Measurements from ENCODE around the gene MTMR4.

The MTMR4 gene

GRCh38 chr17:58536542-58536941 is 22.1 kb upstream of the MTMR4 start:
- peak overlapping the region in 1 of 11 experiments; percentile 31; a peak in 1 of 22 replicates for H3K27ac ChIP-seq
- H3K4me2 ChIP-seq: peak overlapping the region in 1 of 11 experiments; percentile 99; a peak in 1 of 22 replicates
- H4K20me1 ChIP-seq: peaks cover 0 to 6% (median 0%) of the 10 kb centered on the region in 11 experiments; a peak in 1 of 22 replicates
- H3K4me1 ChIP-seq: peaks cover 6 to 54% (median 32%) of the 10 kb centered on the region in 10 experiments; a peak in 18 of 20 replicates
- H3K9me3 ChIP-seq (replicated peaks in 1 of 11): no peaks in the 10 kb centered on the region
- H3K9ac ChIP-seq: no peak overlapping the region
- TF ChIP-seq Cebpa-rat (IDR thresholded peaks at IDR 0.05): no peak
- no peak overlapping the region for H3K4me3 ChIP-seq
- peaks cover 20 to 29% (median 24%) of the 10 kb centered on the region in 11 experiments for H3K27me3 ChIP-seq
- H3K36me3 ChIP-seq: no peaks in the 10 kb centered on the region

- Histone ChIP-seq H3K4me2 (peak overlapping the region in 7 of 11 experiments; percentile 53 to 99 (median 79); a peak in 13 of 22 replicates), H3K9ac (peak overlapping the region in 2 of 11 experiments; percentile 14 to 62; a peak in 2 of 22 replicates), H3K36me3 (no peaks in the 10 kb centered on the region), H3K9me3 (replicated peaks in 1 of 11) (no peaks in the 10 kb centered on the region), H4K20me1 (peaks cover 0 to 10% (median 0%) of the 10 kb centered on the region in 11 experiments; a peak in 3 of 22 replicates), H3K27me3 (peaks cover 31 to 40% (median 35%) of the 10 kb centered on the region in 11 experiments), H3K4me1 (peaks cover 11 to 63% (median 32%) of the 10 kb centered on the region in 10 experiments; a peak in 18 of 20 replicates), H3K4me3 (peak overlapping the region in 1 of 10 experiments; percentile 8; a peak in 1 of 20 replicates), H3K27ac (peak overlapping the region in 4 of 11 experiments; percentile 62 to 80 (median 69); a peak in 8 of 22 replicates)
- TF ChIP-seq Cebpa-rat (IDR thresholded peaks at IDR 0.05): no peak
Measured at GRCh38 chr17:58535431-58535830, 21.0 kb upstream of the MTMR4 start.

- Histone ChIP-seq H3K4me2 (peak overlapping the region in 9 of 11 experiments; percentile 25 to 99 (median 75); a peak in 15 of 22 replicates), H3K4me1 (peaks cover 11 to 63% (median 32%) of the 10 kb centered on the region in 10 experiments; a peak in 18 of 20 replicates), H3K9ac (peak overlapping the region in 3 of 11 experiments; percentile 20 to 62 (median 58); a peak in 5 of 22 replicates), H3K27ac (peak overlapping the region in 4 of 11 experiments; percentile 62 to 80 (median 72); a peak in 8 of 22 replicates), H3K4me3 (peak overlapping the region in 1 of 10 experiments; percentile 44; a peak in 2 of 20 replicates), H3K9me3 (replicated peaks in 1 of 11) (no peaks in the 10 kb centered on the region), H3K27me3 (peaks cover 35 to 45% (median 40%) of the 10 kb centered on the region in 11 experiments), H4K20me1 (peaks cover 0 to 13% (median 0%) of the 10 kb centered on the region in 11 experiments; a peak in 3 of 22 replicates), H3K36me3 (no peaks in the 10 kb centered on the region)
- peak in 6 of 11 experiments; percentile 27 to 85 (median 70); a peak in 9 of 22 replicates for TF ChIP-seq Cebpa-rat (IDR thresholded peaks at IDR 0.05)
Measured at GRCh38 chr17:58534901-58535421, 20.5 kb upstream of the MTMR4 start.

GRCh38 chr17:58534331-58534730 is 19.9 kb upstream of the MTMR4 start:
- Histone ChIP-seq H3K27me3 (peaks cover 35 to 49% (median 44%) of the 10 kb centered on the region in 11 experiments), H4K20me1 (peaks cover 0 to 13% (median 0%) of the 10 kb centered on the region in 11 experiments; a peak in 3 of 22 replicates), H3K36me3 (no peaks in the 10 kb centered on the region), H3K4me1 (peaks cover 11 to 63% (median 32%) of the 10 kb centered on the region in 10 experiments; a peak in 18 of 20 replicates), H3K4me2 (peak overlapping the region in 9 of 11 experiments; percentile 25 to 99 (median 75); a peak in 15 of 22 replicates), H3K9ac (peak overlapping the region in 3 of 11 experiments; percentile 20 to 62 (median 58); a peak in 4 of 22 replicates), H3K27ac (peak overlapping the region in 4 of 11 experiments; percentile 62 to 80 (median 72); a peak in 8 of 22 replicates), H3K9me3 (replicated peaks in 1 of 11) (no peaks in the 10 kb centered on the region), H3K4me3 (peak overlapping the region in 2 of 10 experiments; percentile 13 to 44; a peak in 2 of 20 replicates)
- TF ChIP-seq Cebpa-rat (IDR thresholded peaks at IDR 0.05): no peak

- TF ChIP-seq Cebpa-rat (IDR thresholded peaks at IDR 0.05): no peak
Measured at GRCh38 chr17:58533616-58534188, 19.3 kb upstream of the MTMR4 start.

GRCh38 chr17:58532555-58532951 is 18.1 kb upstream of the MTMR4 start:
- Histone ChIP-seq H3K27ac (no peak overlapping the region), H3K27me3 (peaks cover 35 to 54% (median 44%) of the 10 kb centered on the region in 11 experiments), H3K9ac (peak overlapping the region in 6 of 11 experiments; percentile 49 to 71 (median 67); a peak in 8 of 22 replicates), H3K4me3 (peak overlapping the region in 9 of 10 experiments; percentile 55 to 74 (median 66); a peak in 13 of 20 replicates), H4K20me1 (peaks cover 0 to 13% (median 0%) of the 10 kb centered on the region in 11 experiments; a peak in 3 of 22 replicates), H3K4me2 (peak overlapping the region; percentile 82 to 99 (median 96)), H3K4me1 (peaks cover 11 to 72% (median 34%) of the 10 kb centered on the region in 10 experiments; a peak in 18 of 20 replicates), H3K9me3 (replicated peaks in 1 of 11) (no peaks in the 10 kb centered on the region), H3K36me3 (no peaks in the 10 kb centered on the region)
- no peak for TF ChIP-seq Cebpa-rat (IDR thresholded peaks at IDR 0.05)

More at GRCh38 chr17:58533616-58534188, 19.3 kb upstream of the MTMR4 start:
- Histone ChIP-seq H3K4me2 (peak overlapping the region in 7 of 11 experiments; percentile 53 to 99 (median 79); a peak in 12 of 22 replicates), H3K27ac (peak overlapping the region in 4 of 11 experiments; percentile 62 to 80 (median 72); a peak in 7 of 22 replicates), H4K20me1 (peaks cover 0 to 13% (median 0%) of the 10 kb centered on the region in 11 experiments; a peak in 3 of 22 replicates), H3K4me1 (peaks cover 11 to 63% (median 32%) of the 10 kb centered on the region in 10 experiments; a peak in 18 of 20 replicates), H3K4me3 (no peak overlapping the region), H3K27me3 (peaks cover 35 to 54% (median 44%) of the 10 kb centered on the region in 11 experiments), H3K9me3 (replicated peaks in 1 of 11) (no peaks in the 10 kb centered on the region), H3K36me3 (no peaks in the 10 kb centered on the region), H3K9ac (no peak overlapping the region)

GRCh38 chr17:58531661-58532554 is 17.5 kb upstream of the MTMR4 start:
- Histone ChIP-seq H3K27ac (peak overlapping the region in 1 of 11 experiments; percentile 6; a peak in 1 of 22 replicates), H3K4me3 (peak overlapping the region; percentile 55 to 74 (median 66)), H3K4me1 (peaks cover 11 to 78% (median 38%) of the 10 kb centered on the region in 10 experiments; a peak in 18 of 20 replicates), H3K9ac (peak overlapping the region; percentile 49 to 71 (median 59); a peak in 21 of 22 replicates), H3K4me2 (peak overlapping the region; percentile 82 to 99 (median 96)), H3K36me3 (no peaks in the 10 kb centered on the region), H3K9me3 (replicated peaks in 1 of 11) (no peaks in the 10 kb centered on the region), H4K20me1 (peaks cover 0 to 13% (median 0%) of the 10 kb centered on the region in 11 experiments; a peak in 3 of 22 replicates), H3K27me3 (peaks cover 35 to 54% (median 44%) of the 10 kb centered on the region in 11 experiments)
- TF ChIP-seq Cebpa-rat (IDR thresholded peaks at IDR 0.05): no peak
